NT2/D1 (cell line): ENCODE measurements around the gene FBXL13.
"Not testable (repeated sequence)": the region's sequence is repeated elsewhere in the genome, so short reads cannot be mapped to it uniquely, and the experiment has no call there.

Source experiments
- SUZ12 ChIP-seq: IDR thresholded peaks from 2 replicates; pipeline ENCODE4 v1.6.1; 2011; ENCODE audit not compliant: insufficient read length, insufficient read depth; ENCODE audit errors: extremely low read depth
- YY1 ChIP-seq: IDR thresholded peaks from 2 replicates; pipeline ENCODE4 v1.6.1; 2011; ENCODE audit not compliant: insufficient read length, insufficient read depth
- ZNF274 ChIP-seq: IDR thresholded peaks from 2 replicates; pipeline ENCODE4 v1.6.1; 2011; ENCODE audit warnings: mild to moderate bottlenecking, low read depth, low read length

DNA sequence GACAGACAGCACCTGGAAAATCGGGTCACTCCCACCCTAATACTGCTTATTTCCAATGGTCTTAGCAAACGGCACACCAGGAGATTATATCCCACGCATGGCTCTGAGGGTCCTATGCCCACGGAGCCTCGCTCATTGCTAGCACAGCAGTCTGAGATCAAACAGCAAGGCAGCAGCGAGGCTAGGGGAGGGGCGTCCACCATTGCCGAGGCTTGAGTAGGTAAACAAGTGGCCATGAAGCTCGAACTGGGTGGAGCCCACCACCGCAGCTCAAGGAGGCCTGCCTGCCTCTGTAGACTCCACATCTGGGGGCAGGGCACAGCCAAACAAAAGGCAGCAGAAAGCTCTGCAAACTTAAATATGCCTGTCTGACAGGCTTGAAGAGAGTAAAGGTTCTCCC, 293.7 kb downstream of the FBXL13 start:
- not testable (repeated sequence) for TF ChIP-seq YY1, ZNF274, SUZ12
